PC-9 (cell line): Measurements from ENCODE around the gene TFB2M. TPM values are rescaled to one million over a fixed set of nuclear protein-coding genes. Genes with fewer than 3 reads are reported as not detected.

Source experiments
- BruUV-seq: library from RNA; stranded (reverse); fragments of 400-500 nt; replicated peaks from 2 replicates; lab custom pipeline; 2021; lab: Mats Ljungman, UMichigan
- CTCF ChIA-PET: fragments of 300-600 bp; sonication (Branson Sonifier 250); formaldehyde crosslinking; loops from one replicate; lab custom pipeline; 2022; ENCODE audit warnings: antibody characterized with exemption; lab: Charles Lee
- POLR2A ChIA-PET: fragments of 300-600 bp; sonication (Branson Sonifier 250); formaldehyde crosslinking; loops from one replicate; lab custom pipeline; 2022; ENCODE audit warnings: antibody characterized with exemption; ENCODE audit not compliant: unreplicated experiment; lab: Charles Lee
- DNase-seq, 2 experiments: peaks; one replicate each; pipeline versions ENCODE4 v3.0.0 to v3.0.0-alpha.2; 2015 to 2022; ENCODE audit warnings: mixed read lengths in 1 of 2
- H2AFZ ChIP-seq: fragments of 200-600 bp; sonication (generic); 2 replicates; pipeline ENCODE4 v1.8.1; 2017; ENCODE audit warnings: antibody characterized with exemption
- H3F3A ChIP-seq: fragments of 200-600 bp; sonication (generic); 2 replicates; pipeline ENCODE4 v1.8.1; 2017; ENCODE audit warnings: antibody characterized with exemption, mild to moderate bottlenecking, low read depth; ENCODE audit not compliant: insufficient read depth
- H3K27ac ChIP-seq: fragments of 200-600 bp; sonication (generic); 2 replicates; pipeline ENCODE4 v1.6.1; 2016; ENCODE audit warnings: mixed run types
- H3K27me3 ChIP-seq: fragments of 200-600 bp; sonication (generic); 2 replicates; pipeline ENCODE4 v1.6.1; 2016; ENCODE audit warnings: low read depth, mixed run types; ENCODE audit not compliant: insufficient read depth
- H3K36me3 ChIP-seq: fragments of 200-600 bp; sonication (generic); 2 replicates; pipeline ENCODE4 v1.6.1; 2016; ENCODE audit warnings: low read depth, mixed run types
- H3K4me1 ChIP-seq: fragments of 200-600 bp; sonication (generic); replicated peaks from 2 replicates; pipeline ENCODE4 v1.6.1; 2016; ENCODE audit warnings: mixed run types; ENCODE audit not compliant: insufficient read depth
- H3K4me2 ChIP-seq: fragments of 200-600 bp; sonication (generic); 2 replicates; pipeline ENCODE4 v1.6.1; 2017; ENCODE audit warnings: mixed run types
- H3K4me3 ChIP-seq: fragments of 200-600 bp; sonication (generic); 2 replicates; pipeline ENCODE4 v1.6.1; 2016; ENCODE audit warnings: mixed run types
- H3K79me2 ChIP-seq: fragments of 200-600 bp; sonication (generic); 2 replicates; pipeline ENCODE4 v1.6.1; 2017; ENCODE audit warnings: low read depth, mixed run types
- H3K9me2 ChIP-seq: fragments of 200-600 bp; sonication (generic); 2 replicates; pipeline ENCODE4 v1.8.1; 2017; ENCODE audit warnings: mild to moderate bottlenecking; ENCODE audit not compliant: insufficient read depth
- H3K9me3 ChIP-seq: fragments of 200-600 bp; sonication (generic); 2 replicates; pipeline ENCODE4 v1.8.1; 2016; ENCODE audit warnings: low read depth; ENCODE audit not compliant: insufficient read depth
- H4K20me1 ChIP-seq: fragments of 200-600 bp; sonication (generic); 2 replicates; pipeline ENCODE4 v1.8.1; 2017; ENCODE audit not compliant: insufficient read depth
- CTCF ChIP-seq: fragments of 200-600 bp; sonication (generic); conservative IDR thresholded peaks from 2 replicates; pipeline ENCODE4 v1.6.1; 2017; ENCODE audit warnings: mixed run types, antibody characterized with exemption, mild to moderate bottlenecking, moderate library complexity
- EZH2 ChIP-seq: fragments of 200-600 bp; sonication (generic); IDR thresholded peaks from 2 replicates; pipeline ENCODE4 v1.8.0; 2017; ENCODE audit warnings: antibody characterized with exemption, low read depth
- intact Hi-C: fragments of 100-400 bp; cut with micrococcal nuclease; formaldehyde crosslinking; loops from one replicate; pipeline ENCODE4 v1.10.0; 2022; ENCODE audit not compliant: unreplicated experiment
- total RNA-seq: library from RNA; stranded (reverse); gene quantifications from 2 replicates; pipeline ENCODE4 v1.2.3, GENCODE V29; 2021

Gene TFB2M
- total RNA-seq, 1 experiment from 2014 or later = 16.2 TPM

- H3K4me1 ChIP-seq = peaks cover 26% of the 10 kb centered on the region
- peak; percentile 48 to 76 for DNase-seq
- ChIA-PET CTCF (interaction anchor here (1.4 kb wide), 1 partner anchor 9 kb away, joined by 4 read pairs; no protein-coding TSS in a partner anchor), POLR2A (interaction anchor here (0.6 kb wide), 1 partner anchor 401 kb away, joined by 4 read pairs; no protein-coding TSS in a partner anchor)
- no peak for TF ChIP-seq CTCF
- TF ChIP-seq EZH2 = no peak
- BruUV-seq = no TSS peak
- H3K4me3 ChIP-seq = peak within 1 kb of the TSS; percentile 75
- no peaks in the 10 kb centered on the region for H3K9me2 ChIP-seq
- no peak within 1 kb of the TSS for H3K27ac ChIP-seq
- H3F3A ChIP-seq = peaks cover 22% of the 10 kb centered on the region; the same call in 1 of the 2 replicates
- intact Hi-C loops = no loop called here
- H3K79me2 ChIP-seq = peaks cover 22% of the 10 kb centered on the region; the same call in 1 of the 2 replicates
- H2AFZ ChIP-seq = peak within 1 kb of the TSS; percentile 96
- no peaks in the 10 kb centered on the region for H3K36me3 ChIP-seq
- no peaks in the 10 kb centered on the region for H4K20me1 ChIP-seq
- no peaks in the 10 kb centered on the region for H3K9me3 ChIP-seq
- H3K4me2 ChIP-seq = peak within 1 kb of the TSS; percentile 85
- no peaks in the 10 kb centered on the region for H3K27me3 ChIP-seq
Measured at GRCh38 chr1:246506674-246507481, 59.2 kb downstream of the TFB2M start, which contains the start of gene SMYD3. TSS of gene SMYD3 (minus strand) at chr1:246507279.

GRCh38 chr1:246506367-246506673 is 59.7 kb downstream of the TFB2M start:
- intact Hi-C loops = no loop called here
- H2AFZ ChIP-seq = peak overlapping the region; percentile 96
- H3K27ac ChIP-seq = no peak overlapping the region
- peaks cover 22% of the 10 kb centered on the region; the same call in 1 of the 2 replicates for H3F3A ChIP-seq
- ChIA-PET POLR2A (interaction anchor here (0.6 kb wide), 1 partner anchor 401 kb away, joined by 4 read pairs; no protein-coding TSS in a partner anchor), CTCF (no interaction called here)
- H3K36me3 ChIP-seq = no peaks in the 10 kb centered on the region
- H3K79me2 ChIP-seq = peaks cover 28% of the 10 kb centered on the region; the same call in 1 of the 2 replicates
- no peaks in the 10 kb centered on the region for H3K27me3 ChIP-seq
- H3K4me1 ChIP-seq = peaks cover 26% of the 10 kb centered on the region
- DNase-seq = no peak
- H3K4me2 ChIP-seq = peak overlapping the region; percentile 85
- H4K20me1 ChIP-seq = no peaks in the 10 kb centered on the region
- no peaks in the 10 kb centered on the region for H3K9me3 ChIP-seq
- TF ChIP-seq CTCF = no peak
- TF ChIP-seq EZH2 = no peak
- no TSS peak for BruUV-seq
- peak overlapping the region; percentile 75 for H3K4me3 ChIP-seq
- no peaks in the 10 kb centered on the region for H3K9me2 ChIP-seq

- POLR2A ChIA-PET = interaction anchor here (0.7 kb wide), 1 partner anchor 44 kb away, joined by 6 read pairs; no protein-coding TSS in a partner anchor
- peaks cover 22% of the 10 kb centered on the region; the same call in 1 of the 2 replicates for H3F3A ChIP-seq
- no TSS peak for BruUV-seq
- H4K20me1 ChIP-seq = no peaks in the 10 kb centered on the region
- no peak overlapping the region for H2AFZ ChIP-seq
- H3K4me1 ChIP-seq = peaks cover 26% of the 10 kb centered on the region
- intact Hi-C loops = loop anchor here (1.0 to 2.0 kb wide), 2 partner anchors 63 to 105 kb away; partner anchors contain the start of genes CNST and TFB2M
- H3K9me2 ChIP-seq = no peaks in the 10 kb centered on the region
- no peaks in the 10 kb centered on the region for H3K36me3 ChIP-seq
- H3K4me2 ChIP-seq = peak overlapping the region; percentile 67
- TF ChIP-seq CTCF (no peak), EZH2 (no peak)
- CTCF ChIA-PET = no interaction called here
- H3K27ac ChIP-seq = peak overlapping the region; percentile 61
- H3K9me3 ChIP-seq = no peaks in the 10 kb centered on the region
- no peaks in the 10 kb centered on the region for H3K27me3 ChIP-seq
- DNase-seq = peak; percentile 46 to 94
- peaks cover 32% of the 10 kb centered on the region; the same call in 1 of the 2 replicates for H3K79me2 ChIP-seq
- no peak overlapping the region for H3K4me3 ChIP-seq
Measured at GRCh38 chr1:246503341-246503740, 62.7 kb downstream of the TFB2M start.
